Astrocyte of the spinal cord (primary cell): Measurements from ENCODE around the gene UBQLN1.

ENCODE experiments used
- DNase-seq: peaks from one replicate; pipeline ENCODE4 v3.0.0; 2011; ENCODE audit warnings: low read depth, low spot score
- H3K4me3 ChIP-seq: 2 replicates; pipeline ENCODE4 v1.5.1; 2011; ENCODE audit warnings: low read depth, mild to moderate bottlenecking, low read length, moderate library complexity
- CTCF ChIP-seq: IDR thresholded peaks from 2 replicates; pipeline ENCODE4 v1.5.1; 2012; ENCODE audit warnings: low read depth, mild to moderate bottlenecking, low read length, inconsistent platforms
- in situ Hi-C: cut with HindIII; loops from 2 replicates; pipeline ENCODE4 v1.10.0; 2017; ENCODE audit warnings: low sequenced_read_pairs

UBQLN1 gene

GRCh38 chr9:83671451-83671850 is 36.3 kb downstream of the UBQLN1 start:
- no peak for DNase-seq
- in situ Hi-C loops: no loop called here
- no peak for TF ChIP-seq CTCF
- H3K4me3 ChIP-seq: no peak overlapping the region

- no peak for TF ChIP-seq CTCF
- in situ Hi-C loops: no loop called here
- DNase-seq: no peak
- H3K4me3 ChIP-seq: no peak overlapping the region
These were observed 37.4 kb downstream of the UBQLN1 start for GRCh38 chr9:83670381-83670780.

- H3K4me3 ChIP-seq: no peak overlapping the region
- in situ Hi-C loops: no loop called here
- no peak for DNase-seq
- no peak for TF ChIP-seq CTCF
These were observed 38.7 kb downstream of the UBQLN1 start for GRCh38 chr9:83669067-83669466.

GRCh38 chr9:83665580-83666200 is 42.1 kb downstream of the UBQLN1 start:
- no peak for TF ChIP-seq CTCF
- DNase-seq: no peak
- in situ Hi-C loops: no loop called here
- no peak overlapping the region for H3K4me3 ChIP-seq

GRCh38 chr9:83662933-83663332 is 44.8 kb downstream of the UBQLN1 start:
- in situ Hi-C loops: no loop called here
- no peak for TF ChIP-seq CTCF
- H3K4me3 ChIP-seq: no peak overlapping the region
- no peak for DNase-seq

GRCh38 chr9:83656952-83657351 is 50.8 kb downstream of the UBQLN1 start:
- TF ChIP-seq CTCF: no peak
- DNase-seq: no peak
- in situ Hi-C loops: no loop called here

GRCh38 chr9:83656032-83656680 is 51.6 kb downstream of the UBQLN1 start:
- in situ Hi-C loops: no loop called here
- no peak overlapping the region for H3K4me3 ChIP-seq
- TF ChIP-seq CTCF: no peak
- DNase-seq: no peak

More at GRCh38 chr9:83656952-83657351, 50.8 kb downstream of the UBQLN1 start:
- no peak overlapping the region for H3K4me3 ChIP-seq
